ENCODE measurements around the gene MPL.

- TF ChIP-seq POLR2A (IDR thresholded peaks at IDR 0.05; ENCODE audit: low read depth, low read length) (no peak), TAF1 (IDR thresholded peaks at IDR 0.05; ENCODE audit: borderline replicate concordance, low read depth, low read length) (no peak), POLR2AphosphoS5 (IDR thresholded peaks at IDR 0.05; ENCODE audit: low read depth, low read length) (no peak)
These were observed 34.6 kb downstream of the MPL start for GRCh38 chr1:43372172-43372571.
